Activated naive CD8-positive, alpha-beta T cell treated with anti-CD3 and anti-CD28 coated beads, Interleukin-2, amount 50 U/mL, for 24 hours (primary cell): ENCODE results near the gene SPECC1.
"Not testable (repeated sequence)": the region's sequence is repeated elsewhere in the genome, so short reads cannot be mapped to it uniquely, and the experiment has no call there.

Source experiments
- ATAC-seq: fragments of 150-1000 bp; cut with Tn5 transposase; one replicate; pipeline ENCODE4 v1.10.0; 2021
- DNase-seq: peaks from one replicate; pipeline ENCODE4 v3.0.0; 2021
- H3K27ac Mint-ChIP-seq: one replicate; pipeline ENCODE4 v1.8.0; 2021; ENCODE audit warnings: mild to moderate bottlenecking, mixed read lengths
- H3K27me3 Mint-ChIP-seq: one replicate; pipeline ENCODE4 v1.8.0; 2021; ENCODE audit warnings: mixed read lengths
- H3K36me3 Mint-ChIP-seq: one replicate; pipeline ENCODE4 v1.8.0; 2021; ENCODE audit warnings: low read depth, mixed read lengths
- H3K4me1 Mint-ChIP-seq: one replicate; pipeline ENCODE4 v1.8.0; 2021; ENCODE audit warnings: mixed read lengths
- H3K4me3 Mint-ChIP-seq: one replicate; pipeline ENCODE4 v1.8.0; 2021; ENCODE audit warnings: mild to moderate bottlenecking, moderate library complexity, mixed read lengths
- H3K9me3 Mint-ChIP-seq: one replicate; pipeline ENCODE4 v1.8.0; 2021; ENCODE audit warnings: mixed read lengths

Gene SPECC1

DNA sequence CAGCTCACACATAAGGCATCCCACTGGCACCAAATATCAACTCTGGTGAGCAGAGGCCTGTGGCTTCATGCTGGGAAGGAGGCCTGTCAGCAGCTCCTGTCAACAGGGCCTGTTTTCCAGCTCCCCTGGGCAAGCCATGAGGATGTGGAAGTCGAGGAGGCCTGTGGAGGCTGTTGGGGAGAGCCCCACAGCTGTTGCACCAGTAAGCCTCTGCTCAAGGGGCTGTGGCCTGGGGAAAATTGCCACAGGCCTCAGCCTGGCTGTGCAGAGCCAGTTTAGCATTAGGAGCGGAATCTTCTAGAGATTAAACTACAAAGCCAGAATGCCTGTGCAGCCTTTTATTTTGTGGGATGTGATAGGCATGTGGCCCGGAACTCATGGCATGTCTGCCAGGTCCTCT is 202.1 kb downstream of the SPECC1 start:
- Mint-ChIP-seq H3K36me3 (peaks cover 4% of the 10 kb centered on the region), H3K4me3 (no peak overlapping the region), H3K9me3 (no peaks in the 10 kb centered on the region), H3K27ac (no peak overlapping the region), H3K27me3 (no peaks in the 10 kb centered on the region), H3K4me1 (peaks cover 9% of the 10 kb centered on the region)
- ATAC-seq, result no peak
- no peak for DNase-seq

DNA sequence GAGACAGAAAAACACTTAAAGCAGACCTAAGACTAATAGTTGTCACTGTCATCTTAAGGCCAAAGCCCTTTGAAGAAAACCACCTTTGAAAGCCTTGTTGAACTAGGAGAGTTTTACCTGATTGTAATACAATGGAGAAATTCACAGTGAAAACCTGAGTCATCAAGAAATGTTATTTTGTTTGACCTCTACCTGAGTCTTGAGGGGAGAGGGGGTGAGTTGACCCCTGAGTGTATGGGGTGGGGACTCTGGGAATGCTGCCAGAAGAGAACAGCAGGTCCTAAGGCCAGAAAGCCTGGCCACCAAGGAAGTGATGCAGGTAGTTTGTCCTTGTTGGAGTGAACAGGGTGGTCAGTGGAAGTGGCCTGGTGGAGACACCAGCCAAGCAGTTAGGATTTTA is 204.3 kb downstream of the SPECC1 start:
- Mint-ChIP-seq H3K27me3 (no peaks in the 10 kb centered on the region), H3K36me3 (peaks cover 4% of the 10 kb centered on the region), H3K27ac (no peak overlapping the region), H3K4me3 (no peak overlapping the region), H3K9me3 (no peaks in the 10 kb centered on the region), H3K4me1 (no peaks in the 10 kb centered on the region)
- ATAC-seq (no peak), DNase-seq (no peak)

DNA sequence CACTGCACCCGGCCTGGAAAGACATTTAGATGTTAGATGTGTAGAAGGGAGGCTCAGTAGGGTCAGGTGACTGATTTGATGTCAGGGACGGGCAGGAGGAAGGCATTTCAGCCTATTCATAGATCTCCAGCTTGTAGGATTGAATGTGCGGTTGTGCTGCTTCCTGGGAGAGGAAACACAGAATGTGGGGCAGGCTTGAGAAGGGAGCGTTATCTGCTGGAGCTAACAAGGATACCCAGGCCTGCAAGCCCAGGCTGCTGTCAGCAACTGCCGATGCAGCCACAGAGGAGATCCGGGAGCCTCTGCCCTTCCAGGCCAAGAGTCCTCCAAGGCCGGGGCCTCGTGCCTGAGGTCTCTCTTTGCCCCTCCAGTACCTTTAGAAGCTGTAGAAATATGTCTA is 205.6 kb downstream of the SPECC1 start:
- DNase-seq, result no peak
- H3K4me3 Mint-ChIP-seq, result no peak overlapping the region
- H3K27ac Mint-ChIP-seq, result no peak overlapping the region
- no peak for ATAC-seq
- H3K27me3 Mint-ChIP-seq, result no peaks in the 10 kb centered on the region
- no peaks in the 10 kb centered on the region for H3K4me1 Mint-ChIP-seq
- no peaks in the 10 kb centered on the region for H3K9me3 Mint-ChIP-seq
- H3K36me3 Mint-ChIP-seq, result peaks cover 4% of the 10 kb centered on the region

DNA sequence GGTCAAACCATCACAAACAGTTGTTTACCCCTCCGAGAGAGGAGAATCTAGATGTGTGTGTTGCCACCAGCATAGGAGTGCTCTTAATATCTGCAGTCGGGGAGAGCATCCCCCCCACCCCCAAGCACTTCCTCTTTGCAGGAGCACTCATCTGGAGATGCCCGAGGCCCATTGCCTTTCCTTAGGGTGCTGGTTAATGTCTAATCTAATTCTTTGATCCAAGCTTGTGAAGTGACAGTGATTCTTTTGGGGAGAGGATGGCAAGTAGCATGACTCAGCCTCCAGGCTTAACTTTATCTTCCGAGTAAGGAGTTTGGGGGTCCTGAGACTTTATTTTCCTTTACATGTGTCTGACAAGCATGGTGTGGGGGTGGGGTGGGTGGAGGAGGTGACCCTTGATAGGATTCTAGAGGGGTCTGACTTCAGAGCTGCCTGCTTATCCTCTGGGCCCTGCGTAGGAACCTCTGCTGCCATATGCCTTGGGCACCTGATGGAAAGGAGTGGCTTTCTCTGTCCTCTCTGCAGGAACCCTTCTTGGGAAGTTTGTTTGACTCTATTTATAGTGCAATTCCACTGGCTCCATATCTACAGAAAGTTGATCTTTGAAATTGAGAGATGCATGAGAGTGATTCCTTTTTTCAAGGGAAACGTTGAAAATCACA is 207.1 kb downstream of the SPECC1 start:
- H3K27me3 Mint-ChIP-seq, result no peaks in the 10 kb centered on the region
- H3K36me3 Mint-ChIP-seq, result peaks cover 4% of the 10 kb centered on the region
- no peak overlapping the region for H3K4me3 Mint-ChIP-seq
- no peaks in the 10 kb centered on the region for H3K9me3 Mint-ChIP-seq
- DNase-seq (no peak), ATAC-seq (no peak)
- H3K27ac Mint-ChIP-seq, result no peak overlapping the region
- H3K4me1 Mint-ChIP-seq, result no peaks in the 10 kb centered on the region

DNA sequence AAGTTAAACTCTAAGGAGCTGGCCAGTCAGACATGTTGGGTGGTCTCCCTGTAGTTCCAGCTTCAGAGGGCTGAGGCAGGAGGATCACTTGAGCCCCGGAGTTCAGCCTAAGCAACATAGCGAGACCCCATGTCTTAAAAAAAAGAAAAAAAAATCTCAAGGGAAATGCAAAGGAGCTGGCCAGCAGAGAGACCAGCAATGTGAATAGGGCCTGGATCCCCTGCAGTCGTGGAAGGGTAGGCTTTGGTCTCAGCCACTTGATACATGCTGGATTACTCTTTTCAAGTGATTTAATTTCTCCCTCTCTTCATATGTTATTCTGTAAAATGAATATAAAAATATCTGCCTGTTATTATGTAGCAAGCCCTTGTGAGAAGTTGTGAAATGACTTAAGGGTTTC is 207.7 kb downstream of the SPECC1 start:
- no peak overlapping the region for H3K27ac Mint-ChIP-seq
- no peak for ATAC-seq
- no peak for DNase-seq
- no peaks in the 10 kb centered on the region for H3K4me1 Mint-ChIP-seq
- no peaks in the 10 kb centered on the region for H3K27me3 Mint-ChIP-seq
- H3K4me3 Mint-ChIP-seq, result no peak overlapping the region
- H3K9me3 Mint-ChIP-seq, result no peaks in the 10 kb centered on the region
- H3K36me3 Mint-ChIP-seq, result peaks cover 4% of the 10 kb centered on the region

DNA sequence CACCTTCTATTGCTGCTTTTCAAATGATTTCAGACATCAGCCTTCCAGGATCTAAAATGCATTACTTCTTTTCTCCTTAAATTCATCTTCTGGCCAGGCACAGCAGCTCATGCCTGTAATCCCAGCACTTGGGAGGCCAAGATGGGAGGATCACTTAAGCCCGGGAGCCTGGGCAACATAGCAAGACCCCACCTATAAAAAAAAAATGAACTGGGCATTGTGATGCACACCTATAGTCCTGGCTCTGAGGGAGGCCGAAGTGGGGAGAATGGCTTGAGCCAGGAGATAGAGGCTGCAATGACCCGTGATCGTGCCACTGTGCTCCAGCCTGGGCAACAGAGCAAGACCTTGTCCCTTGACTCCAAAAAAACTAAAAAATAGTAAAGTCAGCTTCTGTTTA is 208.5 kb downstream of the SPECC1 start:
- no peaks in the 10 kb centered on the region for H3K36me3 Mint-ChIP-seq
- H3K4me1 Mint-ChIP-seq, result no peaks in the 10 kb centered on the region
- no peaks in the 10 kb centered on the region for H3K27me3 Mint-ChIP-seq
- H3K4me3 Mint-ChIP-seq, result no peak overlapping the region
- no peak overlapping the region for H3K27ac Mint-ChIP-seq
- ATAC-seq, result no peak
- no peak for DNase-seq
- H3K9me3 Mint-ChIP-seq, result no peaks in the 10 kb centered on the region

DNA sequence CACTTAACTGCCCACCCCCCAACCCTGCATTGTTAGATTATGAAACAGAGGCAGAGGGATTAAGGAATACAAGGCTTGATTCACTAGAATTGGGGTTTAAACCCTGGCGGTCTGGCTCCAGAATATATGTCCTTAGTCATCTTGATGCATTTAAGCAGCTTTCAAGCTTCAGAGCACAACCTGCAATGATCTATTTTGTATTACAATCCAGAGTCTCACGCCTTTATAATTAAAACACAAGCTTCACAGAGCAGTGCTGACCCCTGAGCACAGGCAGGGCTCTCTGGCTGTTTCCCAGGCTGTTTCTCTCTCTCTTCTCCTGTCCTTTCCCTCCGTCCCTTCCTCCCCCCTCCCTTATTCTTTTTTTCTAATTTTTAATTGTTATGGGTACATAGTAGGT is 209.1 kb downstream of the SPECC1 start:
- H3K4me3 Mint-ChIP-seq, result no peak overlapping the region

DNA sequence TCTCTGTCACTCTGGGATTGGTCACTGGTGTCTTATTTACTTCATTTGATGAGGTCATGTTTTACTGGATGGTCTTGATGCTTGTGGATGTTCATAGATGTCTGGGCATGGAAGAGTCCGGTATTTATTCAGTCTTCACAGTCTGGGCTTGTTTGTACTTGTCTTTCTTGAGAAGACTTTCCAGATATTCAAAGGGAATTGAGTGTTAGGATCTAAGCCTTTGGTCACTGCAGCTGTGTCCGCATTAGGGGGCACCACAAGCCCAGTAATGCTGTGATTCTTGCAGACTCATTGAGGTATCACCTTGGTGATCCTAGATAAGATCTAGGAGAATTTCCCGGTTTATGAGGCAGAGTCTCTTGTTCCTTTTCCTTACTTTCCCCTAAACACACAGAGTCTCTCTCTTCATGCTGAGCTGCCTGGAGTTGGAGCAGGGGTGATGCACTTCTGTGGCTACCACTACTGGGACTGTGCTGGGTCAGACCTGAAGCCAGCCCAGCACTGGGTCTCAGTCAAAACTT is 214.7 kb downstream of the SPECC1 start:
- H3K4me3 Mint-ChIP-seq, result no peak overlapping the region
- no peaks in the 10 kb centered on the region for H3K36me3 Mint-ChIP-seq
- H3K27me3 Mint-ChIP-seq, result no peaks in the 10 kb centered on the region
- H3K9me3 Mint-ChIP-seq, result no peaks in the 10 kb centered on the region
- no peak for DNase-seq
- peaks cover 6% of the 10 kb centered on the region for H3K4me1 Mint-ChIP-seq
- no peak for ATAC-seq
- H3K27ac Mint-ChIP-seq, result no peak overlapping the region

More for the DNA sequence above, 209.1 kb downstream of the SPECC1 start:
- DNase-seq, result no peak
- H3K27ac Mint-ChIP-seq, result no peak overlapping the region
- H3K36me3 Mint-ChIP-seq, result no peaks in the 10 kb centered on the region
- H3K9me3 Mint-ChIP-seq, result no peaks in the 10 kb centered on the region
- no peaks in the 10 kb centered on the region for H3K27me3 Mint-ChIP-seq
- H3K4me1 Mint-ChIP-seq, result no peaks in the 10 kb centered on the region
- ATAC-seq, result no peak

DNA sequence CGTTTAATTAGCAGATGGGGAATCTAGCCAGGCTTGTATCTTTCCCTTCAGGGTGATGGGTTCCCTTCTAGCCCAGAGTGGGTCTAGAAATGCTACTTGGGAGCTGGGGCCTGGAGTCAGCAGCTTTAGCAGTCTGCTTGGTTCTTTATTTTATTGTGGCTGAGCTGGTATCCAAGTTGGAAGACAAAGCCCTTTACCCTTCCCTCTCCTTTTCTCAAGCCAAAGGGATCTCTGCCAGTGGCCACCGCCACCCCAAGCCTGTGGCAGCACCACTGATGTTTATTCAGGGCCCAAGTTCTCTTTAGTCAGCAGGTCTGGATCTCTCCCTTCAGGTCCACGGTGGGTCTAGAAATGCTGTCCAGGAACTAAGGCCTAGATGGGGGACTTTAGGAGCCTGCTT is 215.2 kb downstream of the SPECC1 start:
- ATAC-seq (no peak), DNase-seq (no peak)
- Mint-ChIP-seq H3K4me3 (no peak overlapping the region), H3K27me3 (no peaks in the 10 kb centered on the region), H3K27ac (no peak overlapping the region), H3K9me3 (no peaks in the 10 kb centered on the region), H3K36me3 (no peaks in the 10 kb centered on the region), H3K4me1 (peaks cover 6% of the 10 kb centered on the region)

DNA sequence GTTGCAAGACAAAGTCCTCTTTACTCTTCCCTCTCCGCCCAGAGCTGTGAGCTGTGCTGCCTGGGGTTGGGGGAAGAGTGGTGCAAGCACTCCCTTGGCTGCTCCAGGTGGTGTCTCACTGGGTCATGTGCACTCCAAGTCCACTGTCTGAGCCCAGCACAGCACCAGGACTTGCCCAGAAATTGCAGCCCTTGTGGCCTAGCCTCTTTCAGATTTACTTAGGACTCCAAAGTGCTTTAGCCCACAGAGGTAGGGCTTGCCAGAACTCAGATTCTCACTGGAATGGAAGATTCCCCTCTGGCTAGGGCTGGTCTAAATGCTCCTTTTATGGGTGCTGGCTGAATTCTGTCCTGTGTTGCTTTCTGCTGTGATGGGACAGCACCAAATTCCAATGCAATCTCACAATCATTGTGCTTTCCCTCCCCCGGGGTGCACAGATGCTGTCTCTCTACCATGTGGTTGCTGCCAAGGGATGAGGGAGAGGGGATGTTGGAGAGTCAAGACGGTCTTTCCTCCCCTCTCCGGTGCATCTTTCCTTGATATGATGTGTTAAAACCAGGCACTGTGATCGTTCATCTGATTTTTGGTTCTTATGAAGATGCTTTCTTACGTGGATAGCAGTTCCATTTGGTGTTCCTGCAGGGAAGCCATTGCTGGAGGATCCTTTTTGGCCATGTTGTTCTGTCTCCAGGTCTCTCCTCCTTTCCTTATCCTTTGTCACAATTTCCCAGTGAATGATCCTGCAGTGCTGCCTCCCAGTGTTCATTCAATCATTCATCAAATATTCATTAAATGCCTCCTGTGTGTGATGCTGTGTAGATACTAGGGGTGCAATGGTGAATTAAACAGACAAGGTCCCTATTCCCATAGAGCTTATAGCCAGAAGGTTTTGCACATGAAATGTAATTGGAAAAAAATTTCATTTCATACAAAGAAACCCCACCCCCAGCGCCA is 216.3 kb downstream of the SPECC1 start:
- H3K27ac Mint-ChIP-seq, result no peak overlapping the region
- H3K36me3 Mint-ChIP-seq, result no peaks in the 10 kb centered on the region
- ATAC-seq (no peak), DNase-seq (no peak)
- no peaks in the 10 kb centered on the region for H3K27me3 Mint-ChIP-seq
- no peaks in the 10 kb centered on the region for H3K9me3 Mint-ChIP-seq
- no peak overlapping the region for H3K4me3 Mint-ChIP-seq
- peaks cover 6% of the 10 kb centered on the region for H3K4me1 Mint-ChIP-seq

DNA sequence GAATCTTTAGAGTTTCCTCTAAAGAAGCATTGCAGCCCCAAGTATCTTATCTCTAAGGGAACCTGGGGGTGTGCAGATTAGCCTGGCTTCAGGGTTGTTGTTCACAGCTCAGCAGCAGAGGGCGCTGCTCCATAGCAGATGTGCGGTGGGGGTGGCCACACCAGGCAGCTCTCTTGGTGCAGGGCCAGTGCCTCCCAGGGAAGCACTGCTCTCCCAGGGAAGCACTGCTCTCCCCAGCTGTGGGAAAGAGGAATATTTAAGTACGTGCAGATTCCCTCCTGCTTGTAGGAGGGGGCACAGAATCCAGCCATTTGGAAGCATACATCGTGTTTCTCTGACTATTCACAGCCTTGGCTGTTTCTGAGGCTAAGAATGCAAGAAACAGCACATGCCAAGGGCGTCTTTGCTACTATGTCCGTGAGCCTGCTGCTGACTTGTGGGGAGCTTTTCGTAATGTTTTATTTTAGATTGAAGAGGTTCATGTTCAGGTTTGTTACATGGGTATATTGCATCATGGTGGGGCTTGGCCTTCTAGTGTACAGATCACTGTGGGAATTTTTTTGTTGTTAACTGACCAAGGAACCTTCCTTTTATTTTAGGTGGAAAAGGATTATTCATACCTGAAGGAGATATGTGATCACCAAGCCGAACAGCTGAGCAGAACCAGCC is 217.8 kb downstream of the SPECC1 start:
- peak; percentile 88 for ATAC-seq
- peak; percentile 81 for DNase-seq
- no peaks in the 10 kb centered on the region for H3K27me3 Mint-ChIP-seq
- H3K4me3 Mint-ChIP-seq, result no peak overlapping the region
- peaks cover 6% of the 10 kb centered on the region for H3K4me1 Mint-ChIP-seq
- H3K27ac Mint-ChIP-seq, result no peak overlapping the region
- no peaks in the 10 kb centered on the region for H3K9me3 Mint-ChIP-seq
- H3K36me3 Mint-ChIP-seq, result no peaks in the 10 kb centered on the region

DNA sequence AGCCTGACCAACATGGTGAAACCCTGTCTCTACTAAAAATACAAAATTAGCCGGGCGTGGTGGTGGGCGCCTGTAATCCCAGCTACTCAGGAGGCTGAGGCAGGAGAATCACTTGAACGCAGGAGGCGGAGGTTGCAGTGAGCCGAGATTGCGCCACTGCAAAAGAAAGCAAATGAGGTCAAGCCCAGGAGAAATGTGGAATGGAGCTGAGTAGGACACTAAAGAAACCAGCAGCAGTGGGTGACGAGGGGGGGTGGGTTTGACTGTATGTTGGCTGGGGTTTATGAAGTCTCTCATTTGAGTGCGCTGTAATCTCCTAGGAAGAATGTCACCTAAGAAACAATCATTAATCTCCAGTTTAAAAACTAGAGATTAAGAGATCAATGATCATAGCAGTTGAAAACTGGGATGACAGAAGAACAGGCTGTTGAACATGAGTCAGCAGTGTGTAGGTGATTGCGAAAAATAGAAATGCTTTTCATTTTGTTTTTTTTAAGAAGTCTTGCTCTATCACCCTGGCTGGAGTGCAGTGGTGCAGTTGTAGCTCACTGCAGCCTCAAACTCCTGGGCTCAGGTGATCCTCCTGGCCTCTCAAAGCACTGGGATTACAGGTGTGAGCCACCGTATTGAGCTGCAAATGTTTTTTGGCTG is 218.7 kb downstream of the SPECC1 start:
- not testable (repeated sequence) for H3K36me3 Mint-ChIP-seq, ATAC-seq, DNase-seq, H3K9me3 Mint-ChIP-seq, H3K27me3 Mint-ChIP-seq, H3K27ac Mint-ChIP-seq, H3K4me1 Mint-ChIP-seq, H3K4me3 Mint-ChIP-seq

DNA sequence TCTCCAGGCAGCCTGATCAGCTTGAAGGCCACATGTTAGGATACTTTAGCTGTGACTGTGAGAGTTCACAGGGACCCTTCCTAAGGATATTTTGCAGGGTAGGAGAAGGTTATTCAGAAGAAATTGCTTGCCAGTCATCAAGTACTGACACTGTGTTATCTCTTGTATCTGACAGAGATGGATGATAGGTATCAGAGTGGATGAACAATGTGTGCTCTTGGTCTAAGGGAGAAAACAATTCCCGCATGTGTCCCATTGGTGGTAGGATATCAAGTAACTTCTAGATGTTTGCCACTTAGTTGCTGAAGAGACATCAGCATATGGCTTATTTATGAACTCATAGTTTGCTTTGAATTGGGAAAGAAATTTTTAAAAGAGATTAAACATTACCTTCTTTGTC is 219.3 kb downstream of the SPECC1 start:
- Mint-ChIP-seq H3K36me3 (no peaks in the 10 kb centered on the region), H3K27me3 (no peaks in the 10 kb centered on the region), H3K4me3 (no peak overlapping the region), H3K9me3 (no peaks in the 10 kb centered on the region), H3K4me1 (peaks cover 9% of the 10 kb centered on the region), H3K27ac (no peak overlapping the region)
- ATAC-seq, result no peak
- DNase-seq, result no peak

DNA sequence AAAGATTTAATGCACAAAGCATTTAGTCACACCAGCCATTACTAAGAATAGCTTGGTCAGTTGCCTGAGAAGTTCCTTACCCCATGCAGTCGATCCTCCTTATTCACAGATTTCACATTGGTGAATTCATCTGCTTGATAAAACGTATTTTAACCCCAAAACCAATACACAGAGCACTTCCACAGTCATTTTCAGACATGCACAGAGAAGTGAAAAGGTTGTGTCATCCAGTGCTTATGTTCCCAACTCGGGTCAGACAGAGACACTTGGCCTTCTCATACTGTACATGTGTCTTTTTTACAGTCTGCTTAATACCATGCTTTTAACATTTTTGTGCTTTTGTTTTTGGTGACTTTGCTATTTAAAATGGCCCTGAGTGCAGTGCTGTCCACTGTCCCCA is 219.7 kb downstream of the SPECC1 start:
- no peak overlapping the region for H3K27ac Mint-ChIP-seq
- H3K9me3 Mint-ChIP-seq, result no peaks in the 10 kb centered on the region
- peaks cover 11% of the 10 kb centered on the region for H3K4me1 Mint-ChIP-seq
- no peak for ATAC-seq
- no peak overlapping the region for H3K4me3 Mint-ChIP-seq
- DNase-seq, result no peak
- no peaks in the 10 kb centered on the region for H3K36me3 Mint-ChIP-seq
- no peaks in the 10 kb centered on the region for H3K27me3 Mint-ChIP-seq
